KMS-11 (cell line): ENCODE results near the gene SCN3A.

ENCODE experiments used
- H2AFZ ChIP-seq: fragments of 200-600 bp; sonication (generic); 2 replicates; pipeline ENCODE4 v1.6.1; 2016; ENCODE audit warnings: antibody characterized with exemption, mixed run types, low read depth
- H3K27ac ChIP-seq: fragments of 200-600 bp; sonication (generic); 2 replicates; pipeline ENCODE4 v1.6.1; 2016; ENCODE audit warnings: mild to moderate bottlenecking, mixed run types
- H3K27me3 ChIP-seq: fragments of 200-600 bp; sonication (generic); 2 replicates; pipeline ENCODE4 v1.6.1; 2017; ENCODE audit warnings: mild to moderate bottlenecking, low read depth, mixed run types, moderate library complexity; ENCODE audit not compliant: insufficient read depth
- H3K36me3 ChIP-seq: fragments of 200-600 bp; sonication (generic); 2 replicates; pipeline ENCODE4 v1.6.1; 2017; ENCODE audit warnings: mild to moderate bottlenecking, mixed run types; ENCODE audit not compliant: insufficient read depth
- H3K4me1 ChIP-seq: fragments of 200-600 bp; sonication (generic); 2 replicates; pipeline ENCODE4 v1.6.1; 2016; ENCODE audit warnings: mild to moderate bottlenecking, low read depth, mixed run types; ENCODE audit not compliant: poor library complexity, severe bottlenecking
- H3K4me2 ChIP-seq: fragments of 200-600 bp; sonication (generic); 2 replicates; pipeline ENCODE4 v1.7.0; 2016; ENCODE audit warnings: mild to moderate bottlenecking, mixed run types
- H3K4me3 ChIP-seq: fragments of 200-600 bp; sonication (generic); IDR thresholded peaks from 2 replicates; pipeline ENCODE4 v1.6.1; 2017; ENCODE audit warnings: low read depth, low read length, mixed read lengths; ENCODE audit not compliant: insufficient read depth
- H3K79me2 ChIP-seq: fragments of 200-600 bp; sonication (generic); 2 replicates; pipeline ENCODE4 v1.6.1; 2016; ENCODE audit warnings: low read depth, mixed run types; ENCODE audit not compliant: insufficient read depth
- H3K9ac ChIP-seq: fragments of 200-600 bp; sonication (generic); 2 replicates; pipeline ENCODE4 v1.6.1; 2016; ENCODE audit warnings: mild to moderate bottlenecking, mixed run types
- H4K20me1 ChIP-seq: fragments of 200-600 bp; sonication (generic); 2 replicates; pipeline ENCODE4 v1.6.1; 2016; ENCODE audit warnings: mild to moderate bottlenecking, mixed run types; ENCODE audit not compliant: insufficient read depth
- CTCF ChIP-seq: fragments of 200-600 bp; sonication (generic); conservative IDR thresholded peaks from 2 replicates; pipeline ENCODE4 v1.6.1; 2017; ENCODE audit warnings: low read depth, mild to moderate bottlenecking, antibody characterized with exemption, low read length, moderate library complexity, mixed read lengths

Gene SCN3A

GRCh38 chr2:165161510-165161909, 42.3 kb downstream of the SCN3A start:
- Histone ChIP-seq H2AFZ (no peak overlapping the region), H3K9ac (no peak overlapping the region), H3K4me2 (no peak overlapping the region), H3K4me3 (no peak overlapping the region), H4K20me1 (no peaks in the 10 kb centered on the region), H3K4me1 (no peaks in the 10 kb centered on the region), H3K27me3 (no peaks in the 10 kb centered on the region), H3K27ac (no peak overlapping the region), H3K79me2 (no peaks in the 10 kb centered on the region), H3K36me3 (no peaks in the 10 kb centered on the region)
- TF ChIP-seq CTCF: no peak

- H3K4me2 ChIP-seq: no peak overlapping the region
- TF ChIP-seq CTCF: no peak
- no peaks in the 10 kb centered on the region for H4K20me1 ChIP-seq
- no peaks in the 10 kb centered on the region for H3K27me3 ChIP-seq
- no peak overlapping the region for H3K9ac ChIP-seq
- no peaks in the 10 kb centered on the region for H3K79me2 ChIP-seq
- no peak overlapping the region for H3K27ac ChIP-seq
- H2AFZ ChIP-seq: no peak overlapping the region
- no peak overlapping the region for H3K4me3 ChIP-seq
- H3K36me3 ChIP-seq: no peaks in the 10 kb centered on the region
- no peaks in the 10 kb centered on the region for H3K4me1 ChIP-seq
These were observed 46.7 kb downstream of the SCN3A start for GRCh38 chr2:165157160-165157559.

- H2AFZ ChIP-seq: no peak overlapping the region
- no peaks in the 10 kb centered on the region for H4K20me1 ChIP-seq
- H3K9ac ChIP-seq: no peak overlapping the region
- no peak overlapping the region for H3K27ac ChIP-seq
- H3K27me3 ChIP-seq: no peaks in the 10 kb centered on the region
- no peaks in the 10 kb centered on the region for H3K79me2 ChIP-seq
- H3K4me2 ChIP-seq: no peak overlapping the region
- H3K4me1 ChIP-seq: peaks cover 5% of the 10 kb centered on the region
- H3K4me3 ChIP-seq: no peak overlapping the region
- no peak for TF ChIP-seq CTCF
- no peaks in the 10 kb centered on the region for H3K36me3 ChIP-seq
These were observed 48.7 kb downstream of the SCN3A start for GRCh38 chr2:165155152-165155551.

GRCh38 chr2:165149439-165149838, 54.4 kb downstream of the SCN3A start:
- TF ChIP-seq CTCF: no peak
- Histone ChIP-seq H3K4me3 (no peak overlapping the region), H3K36me3 (no peaks in the 10 kb centered on the region)

More at GRCh38 chr2:165149439-165149838, 54.4 kb downstream of the SCN3A start:
- H3K9ac ChIP-seq: no peak overlapping the region
- peak overlapping the region; percentile 21; the same call in 1 of the 2 replicates for H3K27ac ChIP-seq
- no peak overlapping the region for H2AFZ ChIP-seq
- H3K79me2 ChIP-seq: no peaks in the 10 kb centered on the region
- no peaks in the 10 kb centered on the region for H4K20me1 ChIP-seq
- peaks cover 35% of the 10 kb centered on the region for H3K4me1 ChIP-seq
- H3K27me3 ChIP-seq: no peaks in the 10 kb centered on the region
- H3K4me2 ChIP-seq: peak overlapping the region; percentile 21; the same call in 1 of the 2 replicates
